Measurements from ENCODE around the gene TRIO.

Gene TRIO

DNA sequence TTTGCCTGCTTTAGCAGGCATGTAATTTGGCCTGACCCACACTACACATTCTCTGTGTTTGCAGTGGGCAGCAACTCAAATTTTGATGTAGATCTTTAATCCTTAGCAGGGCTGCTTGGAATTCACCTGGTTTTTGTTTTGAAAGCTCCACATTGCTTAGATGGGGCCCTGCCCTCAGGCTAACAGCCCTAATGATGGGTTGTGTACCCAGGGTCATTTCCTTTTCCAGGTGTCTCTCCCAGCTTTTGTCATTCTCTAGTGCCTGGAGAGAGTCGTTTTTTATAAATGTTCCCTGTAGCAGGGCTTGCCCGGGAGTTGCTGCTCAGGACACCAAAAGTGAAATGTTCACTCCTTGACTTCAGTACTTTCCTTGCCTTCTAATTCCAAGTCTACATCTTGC lies 126.3 kb downstream of the TRIO start:
- in situ Hi-C loops (cut with HindIII; ENCODE audit: low pct_ligation_motif_present, low sequenced_read_pairs), result no loop called here
- Histone ChIP-seq H3K4me3 (ENCODE audit: low read depth, low read length) (no peak overlapping the region), H3K27ac (peak overlapping the region; percentile 91), H3K27me3 (replicated peaks) (no peaks in the 10 kb centered on the region), H3K36me3 (replicated peaks) (peaks cover 20% of the 10 kb centered on the region)
- TF ChIP-seq, protein P1, sequence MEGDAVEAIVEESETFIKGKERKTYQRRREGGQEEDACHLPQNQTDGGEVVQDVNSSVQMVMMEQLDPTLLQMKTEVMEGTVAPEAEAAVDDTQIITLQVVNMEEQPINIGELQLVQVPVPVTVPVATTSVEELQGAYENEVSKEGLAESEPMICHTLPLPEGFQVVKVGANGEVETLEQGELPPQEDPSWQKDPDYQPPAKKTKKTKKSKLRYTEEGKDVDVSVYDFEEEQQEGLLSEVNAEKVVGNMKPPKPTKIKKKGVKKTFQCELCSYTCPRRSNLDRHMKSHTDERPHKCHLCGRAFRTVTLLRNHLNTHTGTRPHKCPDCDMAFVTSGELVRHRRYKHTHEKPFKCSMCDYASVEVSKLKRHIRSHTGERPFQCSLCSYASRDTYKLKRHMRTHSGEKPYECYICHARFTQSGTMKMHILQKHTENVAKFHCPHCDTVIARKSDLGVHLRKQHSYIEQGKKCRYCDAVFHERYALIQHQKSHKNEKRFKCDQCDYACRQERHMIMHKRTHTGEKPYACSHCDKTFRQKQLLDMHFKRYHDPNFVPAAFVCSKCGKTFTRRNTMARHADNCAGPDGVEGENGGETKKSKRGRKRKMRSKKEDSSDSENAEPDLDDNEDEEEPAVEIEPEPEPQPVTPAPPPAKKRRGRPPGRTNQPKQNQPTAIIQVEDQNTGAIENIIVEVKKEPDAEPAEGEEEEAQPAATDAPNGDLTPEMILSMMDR (IDR thresholded peaks at IDR 0.05; ENCODE audit: low read depth, low read length, missing control alignments), result no peak
- DNase-seq, result no peak

DNA sequence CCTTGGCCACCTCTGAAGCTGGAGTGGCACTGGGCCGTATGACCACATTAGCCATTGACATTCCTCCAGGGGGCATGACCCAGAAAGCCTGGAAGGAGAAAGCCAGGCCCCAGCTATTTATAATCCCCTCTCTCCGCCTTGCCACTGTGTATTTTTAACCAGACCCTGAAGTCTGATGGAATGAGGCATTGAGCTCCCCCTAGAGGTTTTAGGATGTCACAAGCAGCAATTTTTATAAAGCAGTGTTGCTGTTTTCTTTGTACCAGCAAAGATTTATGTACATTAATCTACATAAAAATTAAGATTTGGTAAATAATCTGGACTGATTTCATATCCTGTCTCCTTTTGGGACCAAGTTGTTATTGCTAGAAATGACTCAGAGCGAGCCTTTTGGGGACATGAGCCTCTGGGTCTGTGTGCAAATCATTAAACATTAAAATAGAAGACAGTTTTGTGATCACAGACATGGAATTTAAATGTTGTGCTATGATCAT lies 127.1 kb downstream of the TRIO start:
- Histone ChIP-seq H3K27ac (peak overlapping the region; percentile 91), H3K36me3 (replicated peaks) (peaks cover 20% of the 10 kb centered on the region), H3K4me3 (ENCODE audit: low read depth, low read length) (no peak overlapping the region), H3K27me3 (replicated peaks) (no peaks in the 10 kb centered on the region)
- in situ Hi-C loops (cut with HindIII; ENCODE audit: low pct_ligation_motif_present, low sequenced_read_pairs), result no loop called here
- DNase-seq, result peak; percentile 73
- TF ChIP-seq, protein P1 (IDR thresholded peaks at IDR 0.05; ENCODE audit: low read depth, low read length, missing control alignments), result peak; percentile 82

DNA sequence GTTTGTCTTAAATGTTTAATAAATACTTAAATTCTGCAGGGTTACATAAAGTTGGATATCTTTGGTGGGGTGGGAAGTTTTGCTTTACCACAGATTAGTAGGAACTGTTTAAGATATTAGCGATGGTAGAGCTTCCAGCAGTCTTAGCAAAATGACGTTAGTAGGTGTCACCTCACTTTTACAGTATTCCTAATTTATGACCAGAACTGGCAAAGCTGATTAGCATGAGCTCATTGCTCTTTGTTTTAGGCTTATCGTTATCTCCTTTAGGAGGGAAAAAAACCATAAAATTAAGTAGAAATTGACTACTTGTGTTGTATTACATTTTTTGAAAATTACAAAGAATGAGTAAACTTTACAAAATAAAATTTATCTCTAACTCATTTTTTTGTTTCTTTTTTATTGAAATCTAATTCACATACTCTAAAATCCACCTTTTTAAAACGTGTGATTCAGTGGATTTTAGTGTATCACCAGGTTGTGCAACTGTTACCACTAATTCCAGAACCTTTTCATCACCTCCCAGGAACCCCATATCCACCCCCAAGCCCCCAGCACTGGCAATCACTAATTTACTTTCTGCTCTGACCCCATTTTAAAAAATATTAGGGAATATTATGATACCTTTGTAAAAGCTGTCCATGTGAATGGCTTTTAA lies 129.5 kb downstream of the TRIO start:
- H3K27ac ChIP-seq, result no peak overlapping the region
- TF ChIP-seq, protein P1 (IDR thresholded peaks at IDR 0.05; ENCODE audit: low read depth, low read length, missing control alignments), result no peak
- no peak overlapping the region for H3K4me3 ChIP-seq (ENCODE audit: low read depth, low read length)
- no peaks in the 10 kb centered on the region for H3K27me3 ChIP-seq (replicated peaks)
- DNase-seq, result no peak
- H3K36me3 ChIP-seq (replicated peaks), result peaks cover 29% of the 10 kb centered on the region
- in situ Hi-C loops (cut with HindIII; ENCODE audit: low pct_ligation_motif_present, low sequenced_read_pairs), result no loop called here

- in situ Hi-C loops (cut with HindIII; ENCODE audit: low pct_ligation_motif_present, low sequenced_read_pairs), result no loop called here
- Histone ChIP-seq H3K36me3 (replicated peaks) (peaks cover 29% of the 10 kb centered on the region), H3K27me3 (replicated peaks) (no peaks in the 10 kb centered on the region), H3K27ac (no peak overlapping the region), H3K4me3 (ENCODE audit: low read depth, low read length) (no peak overlapping the region)
- DNase-seq, result no peak
- TF ChIP-seq, protein P1 (IDR thresholded peaks at IDR 0.05; ENCODE audit: low read depth, low read length, missing control alignments), result no peak
Observed at GRCh38 chr5:14273207-14273767, 130.1 kb downstream of the TRIO start.

DNA sequence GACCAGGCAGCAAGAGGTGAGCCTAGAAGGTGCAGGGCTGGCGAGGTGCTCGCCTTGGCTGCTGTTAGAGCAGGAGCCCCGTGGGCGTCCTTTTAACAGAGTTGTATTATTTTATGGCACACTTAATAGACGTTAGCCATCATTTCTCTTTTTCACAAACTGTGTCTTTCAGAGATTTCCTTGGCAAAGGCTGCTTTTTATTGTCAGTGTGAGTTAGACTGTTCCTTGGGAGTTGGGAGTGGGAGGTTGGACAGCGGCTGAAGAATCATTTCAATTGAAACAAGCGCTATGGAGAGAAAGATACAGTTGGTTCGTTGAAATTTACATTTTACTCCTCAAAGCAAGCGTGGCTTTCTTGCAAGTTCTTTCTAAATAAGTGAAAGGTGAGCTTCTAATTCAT lies 133.2 kb downstream of the TRIO start:
- Histone ChIP-seq H3K4me3 (ENCODE audit: low read depth, low read length) (no peak overlapping the region), H3K36me3 (replicated peaks) (peaks cover 40% of the 10 kb centered on the region), H3K27ac (no peak overlapping the region), H3K27me3 (replicated peaks) (no peaks in the 10 kb centered on the region)
- TF ChIP-seq, protein P1 (IDR thresholded peaks at IDR 0.05; ENCODE audit: low read depth, low read length, missing control alignments), result no peak
- DNase-seq, result no peak
- in situ Hi-C loops (cut with HindIII; ENCODE audit: low pct_ligation_motif_present, low sequenced_read_pairs), result loop anchor here (25.0 kb wide), 1 partner anchor 289 kb away; no protein-coding TSS in a partner anchor
